ENCODE results near the gene TAX1BP3.

Gene TAX1BP3

GRCh38 chr17:3658784-3659449, 9.5 kb downstream of the TAX1BP3 start:
- no peak for DNase-seq (ENCODE audit: low read depth in 2 of 3, low spot score in 1 of 3)

GRCh38 chr17:3657874-3658783, 10.2 kb downstream of the TAX1BP3 start:
- no peak for DNase-seq (ENCODE audit: low read depth in 2 of 3, low spot score in 1 of 3)

- DNase-seq (ENCODE audit: low read depth in 2 of 3, low spot score in 1 of 3): no peak
These were observed 10.8 kb downstream of the TAX1BP3 start for GRCh38 chr17:3657588-3657869.

- no peak for DNase-seq (ENCODE audit: low read depth in 2 of 3, low spot score in 1 of 3)
These were observed 11.4 kb downstream of the TAX1BP3 start for GRCh38 chr17:3656755-3657587.

- no peak for DNase-seq (ENCODE audit: low read depth in 2 of 3, low spot score in 1 of 3)
These were observed 12.0 kb downstream of the TAX1BP3 start for GRCh38 chr17:3656353-3656752.

- no peak for DNase-seq (ENCODE audit: low read depth in 2 of 3, low spot score in 1 of 3)
These were observed 12.6 kb downstream of the TAX1BP3 start for GRCh38 chr17:3655766-3656165.

- peak in 2 of 3 donors; percentile 38 to 41 for DNase-seq (ENCODE audit: low read depth in 2 of 3, low spot score in 1 of 3)
These were observed 20.4 kb downstream of the TAX1BP3 start for GRCh38 chr17:3647769-3648555.

- no peak for DNase-seq (ENCODE audit: low read depth in 2 of 3, low spot score in 1 of 3)
These were observed 21.1 kb downstream of the TAX1BP3 start for GRCh38 chr17:3647251-3647650.

GRCh38 chr17:3645310-3645709, 23.1 kb downstream of the TAX1BP3 start:
- DNase-seq (ENCODE audit: low read depth in 2 of 3, low spot score in 1 of 3): no peak

- no peak for DNase-seq (ENCODE audit: low read depth in 2 of 3, low spot score in 1 of 3)
These were observed 24.5 kb downstream of the TAX1BP3 start for GRCh38 chr17:3643889-3644349.

- DNase-seq (ENCODE audit: low read depth in 2 of 3, low spot score in 1 of 3): no peak
These were observed 26.5 kb downstream of the TAX1BP3 start for GRCh38 chr17:3641717-3642486.

GRCh38 chr17:3641014-3641413, 27.4 kb downstream of the TAX1BP3 start:
- DNase-seq (ENCODE audit: low read depth in 2 of 3, low spot score in 1 of 3): no peak

- peak; percentile 37 to 39 (median 38) for DNase-seq (ENCODE audit: low read depth in 2 of 3, low spot score in 1 of 3)
These were observed 28.3 kb downstream of the TAX1BP3 start for GRCh38 chr17:3639981-3640596.

- DNase-seq (ENCODE audit: low read depth in 2 of 3, low spot score in 1 of 3): no peak
These were observed 31.4 kb downstream of the TAX1BP3 start for GRCh38 chr17:3636908-3637373.

- peak; percentile 92 to 93 (median 93) for DNase-seq (ENCODE audit: low read depth in 2 of 3, low spot score in 1 of 3)
These were observed 32.0 kb downstream of the TAX1BP3 start, which contains the start of the genes CTNS and SHPK for GRCh38 chr17:3636154-3636907. CTNS (plus strand) TSS chr17:3636760; CDS start chr17:3640207, 3,447 bp downstream. SHPK (minus strand) TSS chr17:3636250; CDS start chr17:3636219, 31 bp downstream.

GRCh38 chr17:3635474-3636153, 32.8 kb downstream of the TAX1BP3 start:
- DNase-seq (ENCODE audit: low read depth in 2 of 3, low spot score in 1 of 3): no peak

- no peak for DNase-seq (ENCODE audit: low read depth in 2 of 3, low spot score in 1 of 3)
These were observed 36.1 kb downstream of the TAX1BP3 start for GRCh38 chr17:3632287-3632686.

- no peak for DNase-seq (ENCODE audit: low read depth in 2 of 3, low spot score in 1 of 3)
These were observed 37.6 kb downstream of the TAX1BP3 start for GRCh38 chr17:3630781-3631180.

Measured in stimulated activated CD4-positive, alpha-beta T cell treated with anti-CD3 and anti-CD28 coated beads, Interleukin-12 subunit alpha, Interleukin-12 subunit beta, amount 100 ng/mL, for 48 hours (primary cell).